Central memory CD4-positive, alpha-beta T cell (primary cell): Measurements from ENCODE around the gene CAVIN3.

ENCODE experiments used
- DNase-seq: peaks from one replicate; pipeline ENCODE4 v3.0.0; 2022
- total RNA-seq, 3 experiments: gene quantifications; one replicate each; lab custom pipeline; 2026; lab: John Stamatoyannopoulos, UW

CAVIN3 gene
- 0 to 5.3 (median 0) reads per million in 3 experiments for total RNA-seq

GRCh38 chr11:6320411-6321155, at the start of gene CAVIN3:
Gene CAVIN3, minus strand, starts transcription at chr11:6320501. Its CDS starts 25 bp downstream, at chr11:6320476.
- no peak for DNase-seq

- no peak for DNase-seq
These were observed 45.4 kb upstream of the CAVIN3 start for GRCh38 chr11:6365659-6366058.

GRCh38 chr11:6362873-6363678, 42.8 kb upstream of the CAVIN3 start:
- DNase-seq, result peak; percentile 34

DNA sequence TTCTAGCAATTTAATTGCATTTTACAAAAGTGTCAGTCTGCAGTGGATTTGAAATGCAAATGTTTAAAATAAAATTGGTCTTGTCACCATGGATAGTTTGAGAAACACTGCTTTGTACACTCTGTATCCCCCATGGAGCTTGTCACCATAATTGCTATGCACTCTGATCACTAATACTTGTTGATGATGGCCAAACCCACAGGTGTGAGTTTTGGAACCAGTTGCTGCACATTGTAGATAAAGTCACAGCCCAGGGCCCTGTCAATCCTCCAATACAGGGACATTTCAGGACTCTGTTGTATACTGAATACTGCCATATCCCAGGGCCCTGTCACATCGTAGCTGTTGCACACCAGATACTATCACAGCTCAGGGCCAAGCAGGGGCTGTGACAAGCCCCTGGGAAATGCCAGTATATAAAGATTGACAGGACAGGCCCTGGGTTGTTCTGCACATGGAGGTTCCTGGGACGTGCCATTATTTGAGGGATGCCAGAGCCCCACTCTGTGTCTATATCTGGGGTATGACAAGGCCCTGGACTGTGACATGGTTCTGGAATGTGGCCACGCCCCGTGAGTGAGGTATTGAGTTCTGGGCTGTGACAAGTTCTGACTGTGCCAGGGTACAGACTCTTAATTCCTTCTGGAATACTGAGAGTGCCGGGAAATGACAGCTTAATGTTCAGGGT, 42.0 kb upstream of the CAVIN3 start:
- DNase-seq, result no peak

DNA sequence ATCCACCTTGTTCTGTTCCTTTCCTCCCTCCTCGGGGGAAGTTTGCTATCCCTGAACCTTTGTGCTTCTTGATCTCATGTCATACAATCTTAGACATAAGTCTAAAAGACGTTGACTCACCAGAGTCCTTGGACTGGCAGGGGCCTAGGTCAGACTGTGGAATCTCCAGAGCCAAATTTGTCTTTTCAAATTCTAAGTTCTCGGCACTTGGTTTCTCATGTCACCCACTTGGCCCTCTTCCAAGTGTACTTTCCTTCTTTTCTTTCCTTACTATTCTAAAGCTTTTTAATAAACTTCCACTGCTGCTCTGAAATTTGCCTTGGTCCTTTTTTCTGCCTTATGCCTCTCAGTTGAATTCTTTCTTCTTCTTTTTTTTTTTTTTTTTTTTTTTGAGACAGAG, 39.9 kb upstream of the CAVIN3 start:
- no peak for DNase-seq

DNA sequence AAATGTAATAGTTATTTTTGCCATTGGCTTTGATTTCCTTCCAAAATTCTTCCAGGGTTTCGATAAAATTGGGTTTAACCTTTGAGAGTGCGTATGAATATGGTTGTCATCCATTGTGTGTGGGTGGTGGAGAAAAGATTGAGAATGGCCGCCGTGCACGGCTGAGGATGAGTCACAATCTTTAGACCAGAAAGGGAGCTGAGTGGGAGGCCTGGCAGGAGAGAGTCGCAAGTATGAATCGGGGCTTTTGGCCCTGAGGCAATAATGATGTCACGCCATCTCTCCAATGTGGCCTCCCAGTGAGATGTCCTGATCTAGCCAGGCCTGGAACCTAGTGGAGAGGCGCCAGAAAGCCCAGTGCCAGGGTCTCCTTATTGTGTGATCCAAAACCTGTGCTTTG, 36.9 kb upstream of the CAVIN3 start:
- DNase-seq, result no peak

- DNase-seq, result no peak
These were observed 36.3 kb upstream of the CAVIN3 start for GRCh38 chr11:6356503-6357055.

- DNase-seq, result no peak
These were observed 34.6 kb upstream of the CAVIN3 start for GRCh38 chr11:6354651-6355485.

DNA sequence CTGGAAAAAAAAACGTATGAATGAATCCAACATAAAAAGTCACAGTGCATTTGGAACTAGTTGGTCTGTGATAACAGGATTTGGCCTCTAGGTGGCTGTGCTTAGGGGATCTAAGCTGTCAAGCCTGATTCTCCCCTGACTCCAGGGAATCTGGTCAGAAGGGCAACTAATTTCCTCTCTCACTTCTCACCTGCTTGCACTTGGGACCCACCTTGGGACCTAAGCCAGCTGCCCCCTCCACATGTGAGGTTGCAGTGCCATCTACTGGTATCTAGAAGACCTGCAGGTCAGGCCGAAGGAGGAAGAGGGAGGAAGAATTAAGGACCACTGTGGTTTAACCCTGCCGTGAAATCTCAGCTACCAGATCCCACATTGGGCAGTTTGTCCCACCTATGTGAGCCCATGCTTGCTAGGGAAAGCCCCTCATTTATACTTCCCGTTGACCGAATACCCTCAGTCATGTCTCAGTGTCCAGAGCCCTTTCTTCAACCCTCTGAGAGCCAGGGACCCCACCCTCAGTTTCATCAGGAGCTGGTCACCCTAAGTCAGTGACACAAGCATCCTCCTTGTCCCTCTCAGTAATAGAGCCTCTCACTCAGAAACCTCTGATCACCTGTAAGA, 33.2 kb upstream of the CAVIN3 start:
- DNase-seq, result peak; percentile 35

DNA sequence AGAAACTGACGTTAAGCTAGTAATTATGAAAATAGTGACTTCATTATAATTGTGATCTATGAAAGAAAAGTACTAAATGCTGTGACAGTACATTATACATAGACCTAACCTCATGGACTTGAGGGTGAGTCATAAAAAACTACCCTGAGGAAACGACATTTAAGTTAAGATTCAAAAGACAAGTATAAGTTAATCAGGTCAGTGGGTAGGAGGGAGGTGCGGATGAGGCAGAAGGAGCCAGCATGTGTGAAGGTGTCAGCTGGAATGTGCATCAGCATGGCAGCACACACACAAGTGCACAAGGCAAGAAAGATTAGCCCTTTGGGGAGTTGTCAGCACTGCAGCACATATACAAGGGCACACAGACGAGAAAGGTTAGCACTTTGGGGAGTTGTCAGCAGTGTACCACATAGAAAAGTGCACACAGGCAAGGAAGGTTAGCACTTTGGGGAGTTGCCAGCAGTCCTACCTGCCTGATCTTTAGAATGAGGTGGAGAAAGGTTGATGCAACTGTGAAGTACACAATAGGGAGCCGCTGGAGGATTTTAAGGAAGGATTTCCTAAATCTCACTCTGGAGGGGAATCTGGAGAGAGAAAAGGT, 31.6 kb upstream of the CAVIN3 start:
- DNase-seq, result no peak

- no peak for DNase-seq
These were observed 30.2 kb upstream of the CAVIN3 start for GRCh38 chr11:6350486-6350885.

- DNase-seq, result no peak
These were observed 29.7 kb upstream of the CAVIN3 start for GRCh38 chr11:6350043-6350442.

DNA sequence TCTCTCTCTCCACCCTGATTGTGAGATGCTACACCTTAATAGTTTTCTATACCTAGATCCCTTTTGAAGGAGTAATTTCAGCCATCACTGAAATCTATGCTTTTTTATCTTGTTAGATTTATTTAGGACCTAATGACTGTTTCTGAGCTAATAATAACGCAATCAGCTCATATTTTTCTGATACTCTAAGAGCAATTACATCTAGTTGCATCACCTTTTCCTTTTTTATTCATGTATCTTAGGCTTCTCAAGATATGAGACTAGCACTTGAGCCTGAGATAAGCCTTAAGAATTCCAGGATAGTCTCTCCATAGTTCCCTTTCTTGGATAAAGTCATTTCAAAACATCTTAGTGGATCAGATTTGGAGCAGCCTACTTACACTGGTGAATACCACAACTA, 25.1 kb upstream of the CAVIN3 start:
- no peak for DNase-seq

DNA sequence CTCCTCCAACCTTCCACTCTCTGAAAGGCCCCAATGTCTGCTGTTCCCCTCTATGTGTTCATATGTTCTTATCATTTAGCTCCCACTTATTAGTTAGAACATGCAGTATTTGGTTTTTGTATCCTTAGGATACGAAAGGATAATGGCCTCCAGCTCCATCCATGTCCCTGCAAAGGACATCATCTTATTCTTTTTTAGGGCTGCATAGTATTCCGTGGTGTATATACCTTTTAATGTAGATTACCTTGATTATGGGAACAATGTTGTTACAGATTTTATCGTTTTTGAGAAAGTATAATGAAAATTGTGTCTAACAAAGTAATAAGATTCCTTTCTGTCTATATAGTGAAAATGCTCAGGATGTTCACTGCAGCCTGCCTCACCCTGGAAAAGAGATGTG, 16.0 kb upstream of the CAVIN3 start:
- no peak for DNase-seq

DNA sequence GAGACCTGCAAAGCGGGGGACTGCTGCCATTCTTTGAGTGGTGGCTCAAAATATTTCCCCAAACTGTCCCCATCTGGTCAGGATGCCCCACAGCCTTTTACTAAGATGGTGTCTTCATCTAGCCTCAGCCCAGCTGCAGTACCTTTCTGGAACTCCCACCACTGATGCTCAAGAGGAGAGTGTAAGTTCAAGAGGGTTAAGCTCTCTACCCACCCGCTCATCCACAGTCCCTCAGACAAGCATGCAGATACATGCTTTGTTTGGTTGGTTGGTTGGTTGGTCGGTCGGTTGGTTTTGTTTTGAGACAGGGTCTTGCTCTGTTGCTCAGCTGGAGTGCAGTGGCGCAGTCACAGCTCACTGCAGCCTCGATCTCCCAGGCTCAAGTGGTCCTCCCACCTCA, 14.5 kb upstream of the CAVIN3 start:
- DNase-seq, result no peak

DNA sequence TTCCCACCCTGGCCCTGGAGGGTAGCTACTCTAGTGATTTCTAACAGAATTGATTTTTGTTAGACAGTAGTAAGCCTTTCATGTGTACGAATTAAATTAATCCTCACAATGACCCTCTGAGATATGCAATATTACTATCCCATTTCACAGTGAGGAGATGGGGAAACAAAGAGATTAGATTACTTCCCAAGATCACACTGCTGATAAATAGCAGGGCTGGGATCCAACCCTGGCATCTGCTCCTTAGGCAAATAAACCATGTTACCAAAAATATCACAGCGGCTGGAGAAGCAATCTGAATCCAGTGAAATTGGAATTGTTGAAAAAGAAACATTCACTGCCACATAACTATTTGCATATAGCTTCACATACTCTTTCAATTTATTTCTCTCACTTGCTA, 12.8 kb upstream of the CAVIN3 start:
- DNase-seq, result no peak

DNA sequence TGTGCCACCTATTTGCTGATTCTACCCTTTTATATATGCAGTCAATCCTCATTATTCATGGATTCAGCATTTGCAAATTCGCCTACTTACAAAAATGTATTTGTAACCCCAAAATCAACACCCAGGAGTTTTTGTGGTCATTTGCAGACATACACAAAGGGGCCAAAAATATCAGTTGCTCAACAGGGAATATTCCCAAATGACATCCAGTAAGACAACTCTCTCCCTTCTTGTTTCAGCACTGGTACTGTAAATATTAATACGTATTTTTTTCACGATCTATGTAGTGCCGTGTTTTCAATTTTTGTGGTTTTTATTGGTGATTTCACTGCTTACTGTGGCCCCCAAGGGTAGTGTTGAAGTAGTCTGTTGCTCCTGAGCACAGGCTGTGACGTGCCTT, 11.8 kb upstream of the CAVIN3 start:
- no peak for DNase-seq

- no peak for DNase-seq
These were observed 8.0 kb upstream of the CAVIN3 start for GRCh38 chr11:6328321-6328720.

DNA sequence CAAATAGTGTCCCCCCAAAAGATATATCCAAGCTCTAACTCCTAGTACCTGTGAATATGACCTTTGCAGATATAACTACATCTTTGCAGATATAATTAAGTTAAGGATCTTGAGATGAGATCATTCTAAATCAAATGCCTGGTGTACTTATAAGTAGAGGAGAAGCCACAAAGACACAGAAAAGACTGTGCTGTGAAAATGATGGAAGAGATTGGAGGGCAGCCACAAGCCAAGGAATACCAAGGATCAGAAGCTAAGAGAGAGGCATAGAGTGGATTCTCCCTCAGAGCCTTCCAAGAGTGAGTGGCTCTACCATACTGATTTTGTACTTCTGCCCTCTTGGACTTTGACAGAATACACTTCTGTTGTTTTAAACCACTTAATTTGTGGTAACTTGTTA, 7.5 kb upstream of the CAVIN3 start:
- DNase-seq, result no peak

DNA sequence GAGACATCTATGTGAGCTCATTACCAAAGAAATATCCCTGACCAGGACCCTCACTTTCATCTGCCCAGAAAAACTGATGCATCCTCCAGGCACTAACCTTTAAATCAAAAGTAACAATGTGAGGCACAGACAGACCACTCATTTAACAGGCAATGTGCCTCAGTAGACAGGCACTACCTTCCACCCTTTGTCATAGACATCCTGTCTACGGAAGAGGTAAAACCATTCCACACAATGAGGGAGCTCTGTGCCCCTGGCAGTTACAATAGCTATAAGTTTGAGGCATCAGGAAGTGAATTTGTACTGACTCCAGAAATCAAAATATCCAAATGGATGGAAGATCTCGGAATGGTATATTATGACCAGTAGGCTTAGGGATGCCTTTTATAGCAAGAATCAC, 6.7 kb upstream of the CAVIN3 start:
- no peak for DNase-seq

DNA sequence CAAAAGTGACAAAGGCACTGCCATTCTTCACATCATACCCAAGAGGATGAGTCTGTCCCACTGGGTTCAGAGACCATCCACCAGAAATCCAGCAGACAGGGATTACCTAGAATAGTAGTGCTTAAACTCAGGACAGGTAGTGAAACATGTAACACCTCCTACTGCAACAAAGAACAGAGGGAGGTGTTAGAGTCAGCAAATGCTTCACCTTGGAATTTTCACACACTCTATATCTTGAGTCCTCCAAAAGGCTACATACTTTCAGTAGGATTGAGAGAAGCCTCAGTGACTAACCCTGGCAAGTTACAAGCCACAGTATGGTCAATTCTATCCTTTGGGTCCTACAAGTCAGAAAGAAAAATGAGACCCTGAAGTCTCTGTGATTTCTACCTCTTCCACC, 6.0 kb upstream of the CAVIN3 start:
- DNase-seq, result no peak
